GM23248 (cell line): ENCODE measurements around the gene ANO10. TPM values are rescaled to one million over a fixed set of nuclear protein-coding genes. Genes with fewer than 3 reads are reported as not detected.

Source experiments
- DNase-seq: peaks from one replicate; pipeline ENCODE4 v3.0.0-alpha.2; 2015
- H2AFZ ChIP-seq: fragments of 200-600 bp; sonication (generic); 2 replicates; pipeline ENCODE4 v1.6.1; 2016; ENCODE audit warnings: antibody characterized with exemption
- H3F3A ChIP-seq: fragments of 200-600 bp; sonication (generic); 2 replicates; pipeline ENCODE4 v1.6.1; 2016; ENCODE audit warnings: mild to moderate bottlenecking, antibody characterized with exemption, mixed run types; ENCODE audit not compliant: insufficient read depth
- H3K27ac ChIP-seq: fragments of 200-600 bp; sonication (generic); 2 replicates; pipeline ENCODE4 v1.5.1; 2016; ENCODE audit warnings: mild to moderate bottlenecking
- H3K27me3 ChIP-seq: fragments of 200-600 bp; sonication (generic); replicated peaks from 2 replicates; pipeline ENCODE4 v1.6.1; 2016; ENCODE audit warnings: mild to moderate bottlenecking; ENCODE audit not compliant: insufficient read depth
- H3K36me3 ChIP-seq: fragments of 200-600 bp; sonication (generic); 2 replicates; pipeline ENCODE4 v1.6.1; 2016; ENCODE audit warnings: low read depth, mild to moderate bottlenecking
- H3K4me1 ChIP-seq: fragments of 200-600 bp; sonication (generic); 2 replicates; pipeline ENCODE4 v1.6.1; 2016; ENCODE audit warnings: mild to moderate bottlenecking; ENCODE audit not compliant: insufficient read depth
- H3K4me2 ChIP-seq: fragments of 200-600 bp; sonication (generic); one replicate; pipeline ENCODE4 v1.6.1; 2016; ENCODE audit warnings: mild to moderate bottlenecking; ENCODE audit not compliant: unreplicated experiment
- H3K4me3 ChIP-seq: fragments of 200-600 bp; sonication (generic); 2 replicates; pipeline ENCODE4 v1.5.1; 2016; ENCODE audit warnings: mild to moderate bottlenecking
- H3K79me2 ChIP-seq: fragments of 200-600 bp; sonication (generic); 2 replicates; pipeline ENCODE4 v1.6.1; 2016; ENCODE audit warnings: mild to moderate bottlenecking; ENCODE audit not compliant: insufficient read depth
- H3K9ac ChIP-seq: fragments of 200-600 bp; sonication (generic); 2 replicates; pipeline ENCODE4 v1.6.1; 2016; ENCODE audit warnings: mild to moderate bottlenecking
- H3K9me2 ChIP-seq: fragments of 200-600 bp; sonication (generic); 2 replicates; pipeline ENCODE4 v1.6.1; 2016; ENCODE audit warnings: mixed run types, mild to moderate bottlenecking, moderate library complexity; ENCODE audit not compliant: insufficient read depth
- H3K9me3 ChIP-seq: fragments of 200-600 bp; sonication (generic); one replicate; pipeline ENCODE4 v1.6.1; 2017; ENCODE audit warnings: low read depth
- H4K20me1 ChIP-seq: fragments of 200-600 bp; sonication (generic); 2 replicates; pipeline ENCODE4 v1.6.0; 2016; ENCODE audit not compliant: insufficient read depth
- EZH2 ChIP-seq: fragments of 200-600 bp; sonication (generic); IDR thresholded peaks from 2 replicates; pipeline ENCODE4 v1.6.1; 2018; ENCODE audit warnings: antibody characterized with exemption, mild to moderate bottlenecking; ENCODE audit not compliant: insufficient read depth, poor library complexity, severe bottlenecking
- EZH2phosphoT487 ChIP-seq: fragments of 200-600 bp; sonication (generic); IDR thresholded peaks from 2 replicates; pipeline ENCODE4 v1.6.1; 2018; ENCODE audit warnings: antibody characterized with exemption, moderate library complexity, mild to moderate bottlenecking, low read depth; ENCODE audit not compliant: insufficient read depth
- WGBS, 2 experiments: methylation state at CpG; one replicate each; pipeline ENCODE4 v1.1.6; 2015 to 2017; ENCODE audit warnings: low lambda C conversion rate in 2 of 2, low coverage in 1 of 2; ENCODE audit errors: missing lambda C conversion rate in 2 of 2; 5-methylcytosine and 5-hydroxymethylcytosine counted together
- in situ Hi-C: fragments of 300-500 bp; cut with MboI; formaldehyde crosslinking; loops from 2 replicates; pipeline ENCODE4 v1.15.0; 2020
- polyA plus RNA-seq: library from polyadenylated mRNA; unstranded; fragments of >200 nt; fragmentation: Nextera tagmentation; extraction: Ambion mirVana; gene quantifications from 2 replicates; pipeline ENCODE4 v1.2.1, GENCODE V29; 2016
- total RNA-seq: library from RNA; depleted of rRNA; stranded (reverse); fragments of >200 nt; shearing (Covaris generic); gene quantifications from 2 replicates; pipeline ENCODE4 v1.2.3, GENCODE V29; 2014

ANO10 gene
- total and polyA plus RNA-seq, 2 experiments from 2014 or later: 51.1 to 73.2 TPM

DNA sequence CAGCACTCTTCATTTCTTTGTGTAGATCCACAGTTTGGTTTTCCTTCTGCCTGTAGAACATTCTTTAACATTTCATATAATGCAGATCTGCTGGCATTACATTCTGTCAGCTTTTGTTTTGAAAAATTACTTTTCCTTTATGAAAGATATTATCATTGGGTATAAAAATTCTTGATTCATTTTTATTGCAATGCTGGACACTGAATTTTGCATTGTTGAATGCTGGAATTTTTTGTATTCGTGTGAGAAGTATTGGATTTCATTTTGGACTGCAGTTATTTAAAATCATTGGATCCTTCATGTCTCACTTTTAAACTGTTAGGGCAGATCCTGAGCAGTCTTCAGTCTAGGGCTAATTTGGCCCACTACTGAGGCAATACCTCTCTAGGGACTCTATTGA, 268.4 kb downstream of the ANO10 start:
- no peak for DNase-seq
- 94 to 96% methylated on average over 1 of the region's 1 CpG for WGBS, 2 experiments

DNA sequence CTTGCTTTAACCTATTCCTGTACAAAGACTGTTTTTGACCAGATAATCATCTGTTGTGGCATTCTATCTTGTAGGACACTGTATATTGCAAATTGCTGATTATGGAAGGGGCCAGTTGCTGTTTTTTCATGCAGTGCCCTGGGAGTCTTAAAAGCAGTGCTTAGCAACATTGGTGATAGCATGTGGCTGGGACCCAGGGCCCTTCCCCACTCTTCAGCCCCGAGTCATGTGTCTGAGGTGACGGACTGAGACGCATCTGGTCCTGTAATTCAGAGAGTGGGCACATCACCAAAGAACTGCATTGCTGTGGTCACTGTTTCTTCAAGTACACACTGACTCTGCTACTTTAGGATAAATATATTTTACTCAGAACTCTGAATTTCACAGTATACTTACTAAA, 272.1 kb downstream of the ANO10 start:
- Histone ChIP-seq H3K9me3 (no peaks in the 10 kb centered on the region), H3K36me3 (peaks cover 24% of the 10 kb centered on the region; the same call in 1 of the 2 replicates), H4K20me1 (no peaks in the 10 kb centered on the region; the same call in 1 of the 2 replicates), H3K4me1 (peaks cover 12% of the 10 kb centered on the region), H3K9me2 (no peaks in the 10 kb centered on the region), H3K4me3 (no peak overlapping the region), H3K27me3 (no peaks in the 10 kb centered on the region), H3K27ac (no peak overlapping the region), H3K79me2 (no peaks in the 10 kb centered on the region), H3K4me2 (no peak overlapping the region), H3K9ac (no peak overlapping the region), H2AFZ (no peak overlapping the region), H3F3A (no peaks in the 10 kb centered on the region)
- WGBS, 2 experiments: 97 to 100% methylated on average over 3 of the region's 3 CpGs
- no peak for TF ChIP-seq EZH2phosphoT487
- TF ChIP-seq EZH2: no peak
- in situ Hi-C loops: no loop called here
- no peak for DNase-seq

More for the DNA sequence above, 268.4 kb downstream of the ANO10 start:
- Histone ChIP-seq H3K4me2 (no peak overlapping the region), H3K27ac (no peak overlapping the region), H3K36me3 (peaks cover 12% of the 10 kb centered on the region; the same call in 1 of the 2 replicates), H3K9ac (no peak overlapping the region), H3K27me3 (no peaks in the 10 kb centered on the region), H3F3A (no peaks in the 10 kb centered on the region), H3K9me3 (no peaks in the 10 kb centered on the region), H3K4me3 (no peak overlapping the region), H2AFZ (no peak overlapping the region), H3K9me2 (no peaks in the 10 kb centered on the region), H3K4me1 (no peaks in the 10 kb centered on the region), H3K79me2 (no peaks in the 10 kb centered on the region), H4K20me1 (no peaks in the 10 kb centered on the region)
- TF ChIP-seq EZH2 (no peak), EZH2phosphoT487 (no peak)
- in situ Hi-C loops: no loop called here

DNA sequence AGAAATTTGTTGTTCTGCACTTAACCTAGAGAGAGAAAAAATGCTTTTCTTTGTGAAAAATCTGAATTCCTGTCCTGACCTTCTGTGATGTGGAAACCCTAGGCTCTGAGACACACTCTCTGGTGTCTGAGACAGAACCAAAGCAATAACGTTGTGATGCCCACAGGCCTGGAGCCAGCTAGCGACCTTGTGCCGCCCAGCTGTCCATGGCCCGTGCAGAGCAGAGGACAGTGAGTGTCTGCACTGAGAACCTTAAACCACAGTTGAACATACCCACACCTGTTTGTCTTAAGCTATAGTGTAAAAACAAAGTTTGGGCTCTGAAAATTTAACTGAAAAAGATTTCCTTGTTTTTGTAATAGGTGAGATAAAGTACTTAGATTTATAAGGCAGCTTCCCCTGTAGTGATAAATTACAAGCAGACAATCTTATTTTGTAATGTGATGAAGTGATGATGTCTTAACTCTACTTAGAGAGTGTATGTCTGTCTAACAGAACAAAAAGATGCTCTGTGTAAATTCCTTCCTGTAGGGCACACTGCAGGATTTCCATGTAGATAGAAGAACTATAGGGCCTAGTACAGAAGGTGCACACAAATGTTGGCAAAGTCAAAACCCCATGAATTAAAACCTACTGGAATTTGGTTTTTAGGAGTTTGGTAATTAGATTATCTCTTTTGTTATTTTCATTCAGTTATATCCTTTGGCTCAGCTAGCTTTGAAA, 272.8 kb downstream of the ANO10 start:
- H3K4me2 ChIP-seq: no peak overlapping the region
- H4K20me1 ChIP-seq: no peaks in the 10 kb centered on the region; the same call in 1 of the 2 replicates
- H3K79me2 ChIP-seq: no peaks in the 10 kb centered on the region
- no peak overlapping the region for H3K9ac ChIP-seq
- WGBS, 2 experiments: 76 to 77% methylated on average over 4 of the region's 4 CpGs
- H3F3A ChIP-seq: no peaks in the 10 kb centered on the region
- no peak overlapping the region for H3K27ac ChIP-seq
- H3K9me2 ChIP-seq: no peaks in the 10 kb centered on the region
- no peak for DNase-seq
- H2AFZ ChIP-seq: no peak overlapping the region
- no peaks in the 10 kb centered on the region for H3K27me3 ChIP-seq
- TF ChIP-seq EZH2: no peak
- no peak for TF ChIP-seq EZH2phosphoT487
- peaks cover 12% of the 10 kb centered on the region for H3K4me1 ChIP-seq
- H3K4me3 ChIP-seq: no peak overlapping the region
- in situ Hi-C loops: no loop called here
- H3K9me3 ChIP-seq: no peaks in the 10 kb centered on the region
- H3K36me3 ChIP-seq: peaks cover 24% of the 10 kb centered on the region; the same call in 1 of the 2 replicates

DNA sequence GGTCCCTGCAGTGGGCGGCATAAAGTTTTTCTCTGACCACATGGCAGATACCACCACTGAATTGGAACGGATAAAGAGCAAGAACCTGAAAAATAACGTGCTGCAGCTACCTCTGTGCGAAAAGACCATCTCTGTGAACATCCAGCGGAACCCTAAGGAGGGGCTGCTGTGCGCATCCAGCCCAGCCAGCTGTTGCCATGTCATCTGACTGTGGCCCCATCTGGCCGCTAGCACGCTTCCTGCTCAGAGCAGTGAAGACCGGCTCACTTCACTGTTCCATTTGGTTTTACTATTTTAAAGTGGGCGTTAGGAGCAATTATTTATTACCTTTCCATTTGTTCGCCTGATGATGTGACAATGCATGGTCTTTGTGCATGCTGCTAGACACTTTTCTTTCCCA, 273.5 kb downstream of the ANO10 start:
- in situ Hi-C loops: no loop called here
- Histone ChIP-seq H3F3A (no peaks in the 10 kb centered on the region), H3K9ac (no peak overlapping the region), H3K4me1 (peaks cover 12% of the 10 kb centered on the region), H3K79me2 (no peaks in the 10 kb centered on the region), H3K27ac (no peak overlapping the region), H3K27me3 (no peaks in the 10 kb centered on the region), H3K9me2 (no peaks in the 10 kb centered on the region), H3K9me3 (no peaks in the 10 kb centered on the region), H3K4me2 (no peak overlapping the region), H3K4me3 (no peak overlapping the region), H2AFZ (no peak overlapping the region), H3K36me3 (peaks cover 24% of the 10 kb centered on the region; the same call in 1 of the 2 replicates), H4K20me1 (no peaks in the 10 kb centered on the region; the same call in 1 of the 2 replicates)
- TF ChIP-seq EZH2 (no peak), EZH2phosphoT487 (no peak)
- whole genome bisulfite sequencing, 2 experiments: 92 to 96% methylated on average over 11 of the region's 11 CpGs
- DNase-seq: no peak
